Breast epithelium (tissue), 4 donors: ENCODE results near the gene IFIT3. TPM values are rescaled to one million over a fixed set of nuclear protein-coding genes. Genes with fewer than 3 reads are reported as not detected.
A peak's percentile ranks its signal among the peaks of the same experiment; 100 is the strongest.
"Not testable (repeated sequence)": the region's sequence is repeated elsewhere in the genome, so short reads cannot be mapped to it uniquely, and the experiment has no call there.

Source experiments
- DNase-seq, 2 donors: peaks; one replicate each; pipeline ENCODE4 v3.0.0-alpha.2; 2019; ENCODE audit warnings: low spot score in 2 of 2
- H3K27ac ChIP-seq, 2 donors: fragments of 200-600 bp; sonication (generic) in 1 of 2; one replicate each; pipeline ENCODE4 v1.5.1; 2016 to 2019; ENCODE audit warnings: mild to moderate bottlenecking in 1 of 2
- H3K27me3 ChIP-seq, 2 donors: fragments of 200-600 bp; sonication (generic) in 1 of 2; one replicate each; pipeline versions ENCODE4 v1.5.1 to v1.6.0; 2017 to 2019; ENCODE audit warnings: control low read depth in 1 of 2, mild to moderate bottlenecking in 1 of 2
- H3K36me3 ChIP-seq: fragments of 200-600 bp; one replicate; pipeline ENCODE4 v1.5.1; 2019
- H3K4me1 ChIP-seq, 2 donors: fragments of 200-600 bp; sonication (generic); one replicate each; pipeline ENCODE4 v1.5.1; 2016 to 2019; ENCODE audit warnings: control low read depth in 1 of 2
- H3K4me3 ChIP-seq, 3 donors: fragments of 200-600 bp; sonication (generic); 1 replicate in 2 of 3; 2 replicates in 1 of 3; pipeline ENCODE4 v1.5.1; 2016 to 2019; ENCODE audit warnings: mild to moderate bottlenecking in 3 of 3, moderate library complexity in 2 of 3
- H3K9me3 ChIP-seq, 2 donors: fragments of 200-600 bp; sonication (generic) in 1 of 2; one replicate each; pipeline ENCODE4 v1.5.1; 2016 to 2019; ENCODE audit warnings: control low read depth in 1 of 2
- POLR2A ChIP-seq: fragments of 450-650 bp; IDR thresholded peaks from one replicate; pipeline ENCODE4 v1.6.1; 2016; ENCODE audit warnings: antibody characterized with exemption, mild to moderate bottlenecking, moderate library complexity
- POLR2AphosphoS5 ChIP-seq, 3 donors: sonication (generic); formaldehyde crosslinking; IDR thresholded peaks; one replicate each; pipeline ENCODE4 v1.6.1; 2017; ENCODE audit warnings: antibody characterized with exemption in 3 of 3
- intact Hi-C: fragments of 100-400 bp; cut with DNase I; formaldehyde crosslinking; loops from one replicate; pipeline ENCODE4 v1.15.1; 2023; ENCODE audit warnings: low total_unique reads
- total RNA-seq, 3 donors: library from RNA; depleted of rRNA; stranded (reverse); fragments of >200 nt; gene quantifications; one replicate each; pipeline ENCODE4 v1.1.0, GENCODE V29; 2016
- TF ChIP-seq, protein P1 (sequence below), 3 donors: fragments of 450-650 bp; IDR thresholded peaks; one replicate each; pipeline ENCODE4 v1.5.1; 2016 to 2017; ENCODE audit warnings: antibody characterized with exemption in 3 of 3, mild to moderate bottlenecking in 3 of 3, moderate library complexity in 3 of 3

Gene IFIT3
- total RNA-seq, 3 donors from 2014 or later = 8.2 to 10.4 (median 9.5) TPM

DNA sequence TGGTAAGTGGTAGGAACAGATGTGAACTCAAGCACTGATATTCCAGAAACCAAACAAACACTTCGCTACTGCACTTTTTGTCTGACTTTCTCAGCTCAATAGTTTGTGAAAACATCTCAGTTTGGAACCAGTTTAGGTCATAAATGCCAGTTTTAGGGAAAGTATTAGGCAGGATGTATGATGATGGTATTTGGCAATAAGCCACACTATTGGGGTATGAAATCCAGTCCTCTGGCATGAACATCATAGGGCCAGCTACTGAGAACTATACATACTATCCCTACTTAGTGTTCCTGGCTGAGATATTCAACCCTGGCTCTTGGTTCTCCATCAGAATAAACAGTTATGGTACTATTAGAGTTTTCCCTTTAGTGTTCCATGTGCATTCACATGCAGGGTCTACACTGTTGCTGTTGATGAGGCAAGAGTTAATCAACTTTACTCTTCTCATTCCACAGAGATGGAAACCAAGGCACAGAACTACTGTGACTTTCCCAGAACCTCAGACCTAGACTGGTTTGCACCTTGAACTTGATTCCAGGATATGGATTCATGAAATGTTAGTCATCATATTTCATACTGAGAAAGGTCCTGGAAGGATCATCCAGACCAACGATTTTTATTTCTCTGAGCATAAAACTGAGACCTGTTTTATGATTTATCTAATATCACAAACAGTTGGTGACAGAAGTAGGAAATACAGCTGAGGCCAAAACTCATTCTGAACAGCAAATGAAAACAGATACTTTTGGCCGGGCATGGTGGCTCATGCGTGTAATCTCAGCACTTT lies 46.0 kb upstream of the IFIT3 start:
- no peak overlapping the region for H3K4me3 ChIP-seq
- TF ChIP-seq POLR2A (no peak), POLR2AphosphoS5 (IDR thresholded peaks at IDR 0.05) (no peak)
- TF ChIP-seq, protein P1, sequence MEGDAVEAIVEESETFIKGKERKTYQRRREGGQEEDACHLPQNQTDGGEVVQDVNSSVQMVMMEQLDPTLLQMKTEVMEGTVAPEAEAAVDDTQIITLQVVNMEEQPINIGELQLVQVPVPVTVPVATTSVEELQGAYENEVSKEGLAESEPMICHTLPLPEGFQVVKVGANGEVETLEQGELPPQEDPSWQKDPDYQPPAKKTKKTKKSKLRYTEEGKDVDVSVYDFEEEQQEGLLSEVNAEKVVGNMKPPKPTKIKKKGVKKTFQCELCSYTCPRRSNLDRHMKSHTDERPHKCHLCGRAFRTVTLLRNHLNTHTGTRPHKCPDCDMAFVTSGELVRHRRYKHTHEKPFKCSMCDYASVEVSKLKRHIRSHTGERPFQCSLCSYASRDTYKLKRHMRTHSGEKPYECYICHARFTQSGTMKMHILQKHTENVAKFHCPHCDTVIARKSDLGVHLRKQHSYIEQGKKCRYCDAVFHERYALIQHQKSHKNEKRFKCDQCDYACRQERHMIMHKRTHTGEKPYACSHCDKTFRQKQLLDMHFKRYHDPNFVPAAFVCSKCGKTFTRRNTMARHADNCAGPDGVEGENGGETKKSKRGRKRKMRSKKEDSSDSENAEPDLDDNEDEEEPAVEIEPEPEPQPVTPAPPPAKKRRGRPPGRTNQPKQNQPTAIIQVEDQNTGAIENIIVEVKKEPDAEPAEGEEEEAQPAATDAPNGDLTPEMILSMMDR (IDR thresholded peaks at IDR 0.05) = no peak
- peak overlapping the region; percentile 2 to 44 for H3K27ac ChIP-seq
- H3K4me1 ChIP-seq = peaks cover 7 to 27% of the 10 kb centered on the region in 2 donors
- no peaks in the 10 kb centered on the region for H3K27me3 ChIP-seq
- H3K36me3 ChIP-seq = no peaks in the 10 kb centered on the region
- no peak for DNase-seq
- H3K9me3 ChIP-seq = no peaks in the 10 kb centered on the region
- intact Hi-C loops = no loop called here

- H3K9me3 ChIP-seq = no peaks in the 10 kb centered on the region
- intact Hi-C loops = no loop called here
- no peak for DNase-seq
- no peaks in the 10 kb centered on the region for H3K36me3 ChIP-seq
- H3K4me3 ChIP-seq = peak overlapping the region in 2 of 3 donors; percentile 19 to 39
- TF ChIP-seq POLR2A = no peak
- TF ChIP-seq, protein P1 (IDR thresholded peaks at IDR 0.05) = peak in 1 of 3 donors; percentile 7
- TF ChIP-seq POLR2AphosphoS5 (IDR thresholded peaks at IDR 0.05) = peak in 1 of 3 donors; percentile 1
- H3K27me3 ChIP-seq = no peaks in the 10 kb centered on the region
- H3K27ac ChIP-seq = peak overlapping the region; percentile 48 to 89
- peaks cover 7 to 18% of the 10 kb centered on the region in 2 donors for H3K4me1 ChIP-seq
Measured at GRCh38 chr10:89283025-89283935, 44.5 kb upstream of the IFIT3 start.

DNA sequence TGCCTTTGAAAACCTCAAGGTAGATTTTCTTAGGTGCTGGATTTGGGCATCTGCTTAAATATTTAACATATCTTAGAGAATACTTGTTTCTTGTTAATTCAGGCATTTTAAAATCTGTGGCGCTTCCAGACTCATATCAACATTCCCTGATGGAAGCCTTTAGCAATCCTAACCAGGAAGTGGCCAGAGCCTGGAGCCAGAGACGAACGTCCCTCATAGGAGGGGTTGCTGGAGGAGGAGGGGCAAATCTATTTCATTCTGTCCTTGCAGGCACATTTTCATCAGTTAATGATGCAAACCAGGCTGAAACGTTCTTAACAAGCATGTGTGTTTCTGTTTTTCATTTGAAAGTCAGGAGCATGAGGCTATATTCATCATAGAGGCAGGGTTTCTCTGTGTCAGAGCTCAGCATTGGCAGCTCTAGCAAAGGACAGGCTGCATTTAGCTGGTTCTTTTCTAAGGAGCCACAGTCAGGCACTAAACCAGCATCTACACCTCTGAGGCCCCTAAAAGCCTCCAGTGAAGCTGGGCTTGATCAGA lies 43.8 kb upstream of the IFIT3 start:
- Histone ChIP-seq H3K4me1 (peaks cover 5 to 12% of the 10 kb centered on the region in 2 donors), H3K27ac (peak overlapping the region; percentile 48 to 89), H3K4me3 (peak overlapping the region in 2 of 3 donors; percentile 19 to 39), H3K27me3 (no peaks in the 10 kb centered on the region), H3K36me3 (no peaks in the 10 kb centered on the region), H3K9me3 (no peaks in the 10 kb centered on the region)
- DNase-seq = peak in 1 of 2 donors; percentile 40
- intact Hi-C loops = no loop called here
- TF ChIP-seq POLR2A = no peak
- TF ChIP-seq POLR2AphosphoS5 (IDR thresholded peaks at IDR 0.05) = peak in 1 of 3 donors; percentile 49
- TF ChIP-seq, protein P1 (IDR thresholded peaks at IDR 0.05) = no peak

GRCh38 chr10:89284711-89285110 lies 43.1 kb upstream of the IFIT3 start:
- H3K4me1 ChIP-seq, H3K9me3 ChIP-seq, H3K36me3 ChIP-seq, intact Hi-C loops, H3K4me3 ChIP-seq, DNase-seq, H3K27me3 ChIP-seq: not testable (repeated sequence)
- peak overlapping the region; percentile 48 to 89 for H3K27ac ChIP-seq

DNA sequence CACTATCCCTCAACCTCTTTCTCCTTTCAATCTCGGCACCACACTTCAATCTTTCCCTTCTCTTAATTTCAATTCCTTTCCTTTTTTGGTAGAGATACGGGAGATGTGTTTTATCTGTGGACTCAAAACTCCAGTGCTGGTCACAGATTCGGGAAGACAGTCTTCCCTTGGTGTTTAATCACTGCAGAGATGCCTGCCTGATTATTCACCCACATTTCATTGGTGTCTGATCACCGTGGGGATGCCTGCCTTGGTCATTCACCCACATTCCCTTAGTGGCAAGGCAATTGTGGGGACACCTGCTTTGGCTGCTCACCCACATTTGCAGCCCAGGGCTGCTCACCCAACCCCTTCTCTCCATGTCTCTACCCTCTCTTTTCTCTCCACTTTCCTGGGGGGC lies 42.5 kb upstream of the IFIT3 start:
- intact Hi-C loops = not testable (repeated sequence)

More for the DNA sequence above, 42.5 kb upstream of the IFIT3 start:
- not testable (repeated sequence) for H3K27me3 ChIP-seq, H3K4me1 ChIP-seq, H3K4me3 ChIP-seq, H3K36me3 ChIP-seq, H3K9me3 ChIP-seq, DNase-seq
- peak overlapping the region; percentile 48 to 89 for H3K27ac ChIP-seq
